K562 (cell line): ENCODE results near the gene SOWAHB. TPM values are rescaled to one million over a fixed set of nuclear protein-coding genes. Genes with fewer than 3 reads are reported as not detected.

Source experiments
- ARID1B ChIP-seq: fragments of 450-650 bp; IDR thresholded peaks from 2 replicates; pipeline ENCODE4 v1.6.1; 2016; ENCODE audit warnings: antibody characterized with exemption, mild to moderate bottlenecking, inconsistent platforms
- EP300 ChIP-seq: IDR thresholded peaks from 2 replicates; pipeline ENCODE4 v1.6.1; 2012; ENCODE audit warnings: low read length, improper control_type of control experiment
- JUN ChIP-seq, 2 experiments: sonication (generic) in 1 of 2; formaldehyde crosslinking in 1 of 2; IDR thresholded peaks; 2 replicates each; pipeline versions ENCODE4 v1.6.1 to v1.8.0; 2012 to 2022; ENCODE audit warnings: borderline replicate concordance in 2 of 2, mild to moderate bottlenecking in 2 of 2, improper control_type of control experiment in 1 of 2, low read depth in 1 of 2, low read length in 1 of 2, missing genetic modification reagents in 1 of 2
- MBD2 ChIP-seq: sonication (generic); IDR thresholded peaks from 2 replicates; pipeline ENCODE4 v1.6.1; 2016; ENCODE audit warnings: low read depth, borderline replicate concordance
- MYBL2 ChIP-seq, 2 experiments: fragments of 450-650 bp in 1 of 2; sonication (generic) in 1 of 2; formaldehyde crosslinking in 1 of 2; IDR thresholded peaks; 2 replicates each; pipeline versions ENCODE4 v1.6.1 to v1.8.1; 2017 to 2022; ENCODE audit warnings: borderline replicate concordance in 1 of 2, inconsistent platforms in 1 of 2, low read depth in 1 of 2, mild to moderate bottlenecking in 1 of 2, missing genetic modification reagents in 1 of 2, moderate library complexity in 1 of 2
- NCOA6 ChIP-seq: fragments of 450-650 bp; IDR thresholded peaks from 2 replicates; pipeline ENCODE4 v1.6.1; 2017; ENCODE audit warnings: mild to moderate bottlenecking
- RNF2 ChIP-seq: sonication (generic); IDR thresholded peaks from 2 replicates; pipeline ENCODE4 v1.6.1; 2016
- ZBTB8A ChIP-seq: fragments of 450-650 bp; IDR thresholded peaks from 2 replicates; pipeline ENCODE4 v1.6.1; 2018; ENCODE audit warnings: mild to moderate bottlenecking, moderate library complexity; ENCODE audit not compliant: partially characterized antibody
- polyA plus RNA-seq, 8 experiments: library from polyadenylated mRNA; depleted of rRNA in 4 of 8; stranded (reverse) in 5 of 8; unstranded in 3 of 8; fragments of >200 nt; fragmentation: Nextera tagmentation in 2 of 8; fragmentation: Illumina TruSeq in 1 of 8; extraction: Ambion mirVana in 2 of 8; extraction: Trizol in 1 of 8; gene quantifications; 2 replicates each; pipeline versions ENCODE4 v1.2.1 to v1.2.3, GENCODE V29; 2011 to 2014; ENCODE audit warnings: inconsistent platforms in 1 of 8, missing spikeins in 1 of 8
- total RNA-seq, 7 experiments: library from RNA; depleted of rRNA in 6 of 7; stranded (reverse); fragments of >200 nt in 6 of 7; fragmentation: Illumina TruSeq in 2 of 7; extraction: Trizol in 2 of 7; gene quantifications; 2 replicates each; pipeline versions ENCODE4 v1.2.1 to v1.2.3, GENCODE V29; 2011 to 2021; ENCODE audit warnings: low replicate concordance in 1 of 7
- TF ChIP-seq, protein P1 (sequence below): fragments of 250-450 bp; sonication (Bioruptor Pico); IDR thresholded peaks from 2 replicates; pipeline ENCODE4 v1.4.0; 2020
- TF ChIP-seq, protein P2 (sequence below): fragments of 250-450 bp; sonication (Bioruptor Pico); IDR thresholded peaks from 2 replicates; pipeline ENCODE4 v1.8.0; 2021; ENCODE audit warnings: borderline replicate concordance, mild to moderate bottlenecking, moderate library complexity; ENCODE audit not compliant: poor library complexity, severe bottlenecking
- TF ChIP-seq, protein P3 (sequence below): fragments of 450-650 bp; IDR thresholded peaks from 2 replicates; pipeline ENCODE4 v1.6.1; 2016; ENCODE audit warnings: mild to moderate bottlenecking, moderate library complexity
- TF ChIP-seq, protein P4 (sequence below): fragments of 450-650 bp; IDR thresholded peaks from 2 replicates; pipeline ENCODE4 v1.6.1; 2016

SOWAHB gene
- total and polyA plus RNA-seq, 9 of the 15 experiments (the other 6 are each of a cell fraction or from before 2014, with no cell fraction given): not detected

DNA sequence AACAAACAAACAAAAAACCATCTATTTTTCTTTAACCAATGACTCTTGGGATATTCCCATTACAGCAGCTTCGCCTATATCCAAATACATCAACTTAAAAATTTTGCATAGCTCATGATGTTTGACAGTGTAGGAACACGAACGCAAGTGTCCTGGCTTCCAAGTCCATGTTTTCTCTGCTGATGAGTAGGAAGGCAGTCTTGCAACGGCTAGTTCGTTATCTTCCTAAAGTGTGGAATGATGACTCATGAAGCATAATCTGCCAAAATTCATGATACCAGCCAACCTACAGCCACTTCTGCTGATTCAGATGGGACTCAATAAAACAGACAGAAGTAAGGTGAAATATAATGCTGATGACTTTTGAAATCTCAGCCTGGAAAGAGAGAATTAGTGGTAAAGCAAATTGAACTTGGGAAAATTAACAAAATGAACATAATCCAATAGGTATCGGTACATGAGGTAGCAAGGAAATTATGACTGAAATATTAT is 45.2 kb upstream of the SOWAHB start (continued):
- TF ChIP-seq NCOA6: no peak
- TF ChIP-seq, protein P1, sequence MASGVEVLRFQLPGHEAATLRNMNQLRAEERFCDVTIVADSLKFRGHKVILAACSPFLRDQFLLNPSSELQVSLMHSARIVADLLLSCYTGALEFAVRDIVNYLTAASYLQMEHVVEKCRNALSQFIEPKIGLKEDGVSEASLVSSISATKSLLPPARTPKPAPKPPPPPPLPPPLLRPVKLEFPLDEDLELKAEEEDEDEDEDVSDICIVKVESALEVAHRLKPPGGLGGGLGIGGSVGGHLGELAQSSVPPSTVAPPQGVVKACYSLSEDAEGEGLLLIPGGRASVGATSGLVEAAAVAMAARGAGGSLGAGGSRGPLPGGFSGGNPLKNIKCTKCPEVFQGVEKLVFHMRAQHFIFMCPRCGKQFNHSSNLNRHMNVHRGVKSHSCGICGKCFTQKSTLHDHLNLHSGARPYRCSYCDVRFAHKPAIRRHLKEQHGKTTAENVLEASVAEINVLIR (CRISPR knock-in tag): no peak
- no peak for TF ChIP-seq ZBTB8A
- TF ChIP-seq EP300: peak; percentile 86
- peak; percentile 89 for TF ChIP-seq ARID1B
- TF ChIP-seq, protein P2, sequence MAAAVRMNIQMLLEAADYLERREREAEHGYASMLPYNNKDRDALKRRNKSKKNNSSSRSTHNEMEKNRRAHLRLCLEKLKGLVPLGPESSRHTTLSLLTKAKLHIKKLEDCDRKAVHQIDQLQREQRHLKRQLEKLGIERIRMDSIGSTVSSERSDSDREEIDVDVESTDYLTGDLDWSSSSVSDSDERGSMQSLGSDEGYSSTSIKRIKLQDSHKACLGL (CRISPR knock-in tag): no peak
- peak; percentile 57 for TF ChIP-seq MYBL2 (IDR thresholded peaks at IDR 0.05; ENCODE audit: low read depth)
- no peak for TF ChIP-seq MYBL2 (CRISPR knock-in tag; IDR thresholded peaks at IDR 0.05; ENCODE audit: borderline replicate concordance)
- TF ChIP-seq, protein P3, sequence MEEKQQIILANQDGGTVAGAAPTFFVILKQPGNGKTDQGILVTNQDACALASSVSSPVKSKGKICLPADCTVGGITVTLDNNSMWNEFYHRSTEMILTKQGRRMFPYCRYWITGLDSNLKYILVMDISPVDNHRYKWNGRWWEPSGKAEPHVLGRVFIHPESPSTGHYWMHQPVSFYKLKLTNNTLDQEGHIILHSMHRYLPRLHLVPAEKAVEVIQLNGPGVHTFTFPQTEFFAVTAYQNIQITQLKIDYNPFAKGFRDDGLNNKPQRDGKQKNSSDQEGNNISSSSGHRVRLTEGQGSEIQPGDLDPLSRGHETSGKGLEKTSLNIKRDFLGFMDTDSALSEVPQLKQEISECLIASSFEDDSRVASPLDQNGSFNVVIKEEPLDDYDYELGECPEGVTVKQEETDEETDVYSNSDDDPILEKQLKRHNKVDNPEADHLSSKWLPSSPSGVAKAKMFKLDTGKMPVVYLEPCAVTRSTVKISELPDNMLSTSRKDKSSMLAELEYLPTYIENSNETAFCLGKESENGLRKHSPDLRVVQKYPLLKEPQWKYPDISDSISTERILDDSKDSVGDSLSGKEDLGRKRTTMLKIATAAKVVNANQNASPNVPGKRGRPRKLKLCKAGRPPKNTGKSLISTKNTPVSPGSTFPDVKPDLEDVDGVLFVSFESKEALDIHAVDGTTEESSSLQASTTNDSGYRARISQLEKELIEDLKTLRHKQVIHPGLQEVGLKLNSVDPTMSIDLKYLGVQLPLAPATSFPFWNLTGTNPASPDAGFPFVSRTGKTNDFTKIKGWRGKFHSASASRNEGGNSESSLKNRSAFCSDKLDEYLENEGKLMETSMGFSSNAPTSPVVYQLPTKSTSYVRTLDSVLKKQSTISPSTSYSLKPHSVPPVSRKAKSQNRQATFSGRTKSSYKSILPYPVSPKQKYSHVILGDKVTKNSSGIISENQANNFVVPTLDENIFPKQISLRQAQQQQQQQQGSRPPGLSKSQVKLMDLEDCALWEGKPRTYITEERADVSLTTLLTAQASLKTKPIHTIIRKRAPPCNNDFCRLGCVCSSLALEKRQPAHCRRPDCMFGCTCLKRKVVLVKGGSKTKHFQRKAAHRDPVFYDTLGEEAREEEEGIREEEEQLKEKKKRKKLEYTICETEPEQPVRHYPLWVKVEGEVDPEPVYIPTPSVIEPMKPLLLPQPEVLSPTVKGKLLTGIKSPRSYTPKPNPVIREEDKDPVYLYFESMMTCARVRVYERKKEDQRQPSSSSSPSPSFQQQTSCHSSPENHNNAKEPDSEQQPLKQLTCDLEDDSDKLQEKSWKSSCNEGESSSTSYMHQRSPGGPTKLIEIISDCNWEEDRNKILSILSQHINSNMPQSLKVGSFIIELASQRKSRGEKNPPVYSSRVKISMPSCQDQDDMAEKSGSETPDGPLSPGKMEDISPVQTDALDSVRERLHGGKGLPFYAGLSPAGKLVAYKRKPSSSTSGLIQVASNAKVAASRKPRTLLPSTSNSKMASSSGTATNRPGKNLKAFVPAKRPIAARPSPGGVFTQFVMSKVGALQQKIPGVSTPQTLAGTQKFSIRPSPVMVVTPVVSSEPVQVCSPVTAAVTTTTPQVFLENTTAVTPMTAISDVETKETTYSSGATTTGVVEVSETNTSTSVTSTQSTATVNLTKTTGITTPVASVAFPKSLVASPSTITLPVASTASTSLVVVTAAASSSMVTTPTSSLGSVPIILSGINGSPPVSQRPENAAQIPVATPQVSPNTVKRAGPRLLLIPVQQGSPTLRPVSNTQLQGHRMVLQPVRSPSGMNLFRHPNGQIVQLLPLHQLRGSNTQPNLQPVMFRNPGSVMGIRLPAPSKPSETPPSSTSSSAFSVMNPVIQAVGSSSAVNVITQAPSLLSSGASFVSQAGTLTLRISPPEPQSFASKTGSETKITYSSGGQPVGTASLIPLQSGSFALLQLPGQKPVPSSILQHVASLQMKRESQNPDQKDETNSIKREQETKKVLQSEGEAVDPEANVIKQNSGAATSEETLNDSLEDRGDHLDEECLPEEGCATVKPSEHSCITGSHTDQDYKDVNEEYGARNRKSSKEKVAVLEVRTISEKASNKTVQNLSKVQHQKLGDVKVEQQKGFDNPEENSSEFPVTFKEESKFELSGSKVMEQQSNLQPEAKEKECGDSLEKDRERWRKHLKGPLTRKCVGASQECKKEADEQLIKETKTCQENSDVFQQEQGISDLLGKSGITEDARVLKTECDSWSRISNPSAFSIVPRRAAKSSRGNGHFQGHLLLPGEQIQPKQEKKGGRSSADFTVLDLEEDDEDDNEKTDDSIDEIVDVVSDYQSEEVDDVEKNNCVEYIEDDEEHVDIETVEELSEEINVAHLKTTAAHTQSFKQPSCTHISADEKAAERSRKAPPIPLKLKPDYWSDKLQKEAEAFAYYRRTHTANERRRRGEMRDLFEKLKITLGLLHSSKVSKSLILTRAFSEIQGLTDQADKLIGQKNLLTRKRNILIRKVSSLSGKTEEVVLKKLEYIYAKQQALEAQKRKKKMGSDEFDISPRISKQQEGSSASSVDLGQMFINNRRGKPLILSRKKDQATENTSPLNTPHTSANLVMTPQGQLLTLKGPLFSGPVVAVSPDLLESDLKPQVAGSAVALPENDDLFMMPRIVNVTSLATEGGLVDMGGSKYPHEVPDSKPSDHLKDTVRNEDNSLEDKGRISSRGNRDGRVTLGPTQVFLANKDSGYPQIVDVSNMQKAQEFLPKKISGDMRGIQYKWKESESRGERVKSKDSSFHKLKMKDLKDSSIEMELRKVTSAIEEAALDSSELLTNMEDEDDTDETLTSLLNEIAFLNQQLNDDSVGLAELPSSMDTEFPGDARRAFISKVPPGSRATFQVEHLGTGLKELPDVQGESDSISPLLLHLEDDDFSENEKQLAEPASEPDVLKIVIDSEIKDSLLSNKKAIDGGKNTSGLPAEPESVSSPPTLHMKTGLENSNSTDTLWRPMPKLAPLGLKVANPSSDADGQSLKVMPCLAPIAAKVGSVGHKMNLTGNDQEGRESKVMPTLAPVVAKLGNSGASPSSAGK: peak; percentile 68
- peak; percentile 87 for TF ChIP-seq JUN (IDR thresholded peaks at IDR 0.05; ENCODE audit: borderline replicate concordance, low read depth, low read length)
- TF ChIP-seq JUN (CRISPR knock-in tag; IDR thresholded peaks at IDR 0.05; ENCODE audit: borderline replicate concordance): no peak
- TF ChIP-seq MBD2: 0 out of 2 replicates have a peak, but pooled peaks have one; percentile 33
- TF ChIP-seq, protein P4, sequence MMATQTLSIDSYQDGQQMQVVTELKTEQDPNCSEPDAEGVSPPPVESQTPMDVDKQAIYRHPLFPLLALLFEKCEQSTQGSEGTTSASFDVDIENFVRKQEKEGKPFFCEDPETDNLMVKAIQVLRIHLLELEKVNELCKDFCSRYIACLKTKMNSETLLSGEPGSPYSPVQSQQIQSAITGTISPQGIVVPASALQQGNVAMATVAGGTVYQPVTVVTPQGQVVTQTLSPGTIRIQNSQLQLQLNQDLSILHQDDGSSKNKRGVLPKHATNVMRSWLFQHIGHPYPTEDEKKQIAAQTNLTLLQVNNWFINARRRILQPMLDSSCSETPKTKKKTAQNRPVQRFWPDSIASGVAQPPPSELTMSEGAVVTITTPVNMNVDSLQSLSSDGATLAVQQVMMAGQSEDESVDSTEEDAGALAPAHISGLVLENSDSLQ: no peak
- peak; percentile 52; the same call in 1 of the 2 replicates for TF ChIP-seq RNF2
